Stimulated activated naive CD8-positive, alpha-beta T cell treated with anti-CD3 and anti-CD28 coated beads, Interleukin-15, amount 100 ng/mL, for 72 hours (primary cell): ENCODE results near the gene CYP2C18.
"Not testable (repeated sequence)": the region's sequence is repeated elsewhere in the genome, so short reads cannot be mapped to it uniquely, and the experiment has no call there.

ENCODE experiments used
- ATAC-seq: fragments of 150-1000 bp; cut with Tn5 transposase; 2 replicates; pipeline ENCODE4 v1.10.0; 2021; ENCODE audit warnings: mild to moderate bottlenecking, moderate library complexity
- DNase-seq, 2 donors: peaks; one replicate each; pipeline ENCODE4 v3.0.0; 2021 to 2022
- H3K27ac Mint-ChIP-seq, 2 donors: one replicate each; pipeline ENCODE4 v1.8.0; 2022; ENCODE audit warnings: mild to moderate bottlenecking in 2 of 2, mixed read lengths in 2 of 2, moderate library complexity in 2 of 2
- H3K27me3 Mint-ChIP-seq: one replicate; pipeline ENCODE4 v1.8.0; 2022; ENCODE audit warnings: mixed read lengths
- H3K4me1 Mint-ChIP-seq: one replicate; pipeline ENCODE4 v1.8.0; 2022; ENCODE audit warnings: mild to moderate bottlenecking, mixed read lengths
- H3K4me3 Mint-ChIP-seq, 2 donors: one replicate each; pipeline ENCODE4 v1.8.0; 2022; ENCODE audit warnings: mild to moderate bottlenecking in 2 of 2, mixed read lengths in 2 of 2, moderate library complexity in 1 of 2
- H3K9me3 Mint-ChIP-seq, 2 donors: one replicate each; pipeline ENCODE4 v1.8.0; 2022; ENCODE audit warnings: mixed read lengths in 2 of 2

Gene CYP2C18

DNA sequence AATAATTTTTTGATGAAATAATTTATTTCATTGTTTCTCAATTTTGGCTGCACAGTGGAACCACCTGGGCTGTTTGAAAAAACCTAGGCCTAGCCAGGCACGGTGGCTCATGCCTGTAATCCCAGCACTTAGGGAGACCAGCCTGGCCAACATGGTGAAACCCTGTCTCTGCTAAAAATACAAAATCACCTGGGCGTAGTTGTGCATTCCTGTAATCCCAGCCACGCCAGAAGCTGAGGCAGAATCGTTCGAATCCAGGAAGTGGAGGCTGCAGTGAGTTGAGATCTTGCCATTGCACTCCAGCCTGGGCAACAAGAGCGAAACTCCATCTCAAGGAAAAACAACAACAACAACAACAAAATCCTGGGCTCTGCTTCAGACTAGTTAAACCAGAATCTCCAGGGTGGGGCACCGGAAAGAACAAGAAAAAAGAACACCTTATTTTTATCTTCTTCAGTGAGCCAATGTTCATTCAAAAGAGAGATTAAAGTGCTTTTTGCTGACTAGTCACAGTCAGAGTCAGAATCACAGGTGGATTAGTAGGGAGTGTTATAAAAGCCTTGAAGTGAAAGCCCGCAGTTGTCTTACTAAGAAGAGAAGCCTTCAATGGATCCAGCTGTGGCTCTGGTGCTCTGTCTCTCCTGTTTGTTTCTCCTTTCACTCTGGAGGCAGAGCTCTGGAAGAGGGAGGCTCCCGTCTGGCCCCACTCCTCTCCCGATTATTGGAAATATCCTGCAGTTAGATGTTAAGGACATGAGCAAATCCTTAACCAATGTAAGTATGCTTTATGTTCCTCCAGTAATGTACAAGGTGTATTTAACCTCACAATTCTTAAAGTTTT lies at the start of gene CYP2C18:
CYP2C18 (plus strand) TSS at position 516 of the 841 bp plus-strand sequence; CDS start at position 607, 91 bp downstream.
- no peak within 1 kb of the TSS for H3K27ac Mint-ChIP-seq
- no peaks in the 10 kb centered on the region for H3K4me1 Mint-ChIP-seq
- ATAC-seq, result no peak

GRCh38 chr10:94638097-94638496 lies 45.4 kb upstream of the CYP2C18 start:
- H3K9me3 Mint-ChIP-seq, result peaks cover 15 to 19% of the 10 kb centered on the region in 2 donors
- not testable (repeated sequence) for DNase-seq, H3K27ac Mint-ChIP-seq, H3K27me3 Mint-ChIP-seq, ATAC-seq, H3K4me3 Mint-ChIP-seq, H3K4me1 Mint-ChIP-seq

More for the DNA sequence above, at the start of gene CYP2C18:
- DNase-seq, result no peak
- Mint-ChIP-seq H3K4me3 (no peak within 1 kb of the TSS), H3K27me3 (peaks cover 8% of the 10 kb centered on the region), H3K9me3 (peaks cover 5 to 9% of the 10 kb centered on the region in 2 donors)

DNA sequence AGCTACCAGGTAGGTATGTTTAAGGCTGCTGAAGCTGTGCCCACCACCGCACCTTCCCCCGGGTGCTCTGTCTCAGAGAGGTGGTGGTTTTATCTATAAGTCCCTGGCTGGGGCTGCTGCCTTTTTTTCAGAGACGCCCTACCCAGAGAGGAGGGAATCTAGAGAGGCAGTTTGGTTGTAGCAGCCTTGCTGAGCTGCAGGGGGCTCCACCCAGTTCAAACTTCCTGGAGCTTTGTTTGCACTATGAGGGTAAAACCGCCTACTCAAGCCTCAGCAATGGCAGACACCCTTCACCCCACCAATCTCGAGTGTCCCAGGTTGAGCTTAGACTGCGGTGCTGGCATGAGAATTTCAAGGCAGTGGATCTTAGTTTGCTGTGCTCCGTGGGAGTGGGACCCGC lies 43.6 kb upstream of the CYP2C18 start:
- Mint-ChIP-seq H3K27ac (no peak overlapping the region), H3K27me3 (no peaks in the 10 kb centered on the region), H3K4me1 (no peaks in the 10 kb centered on the region), H3K9me3 (peaks cover 15 to 19% of the 10 kb centered on the region in 2 donors), H3K4me3 (no peak overlapping the region)
- ATAC-seq (no peak), DNase-seq (no peak)

GRCh38 chr10:94640562-94640961 lies 43.0 kb upstream of the CYP2C18 start:
- peaks cover 15 to 19% of the 10 kb centered on the region in 2 donors for H3K9me3 Mint-ChIP-seq
- H3K27ac Mint-ChIP-seq, result no peak overlapping the region
- H3K4me3 Mint-ChIP-seq, result no peak overlapping the region
- ATAC-seq, result no peak
- no peaks in the 10 kb centered on the region for H3K27me3 Mint-ChIP-seq
- no peaks in the 10 kb centered on the region for H3K4me1 Mint-ChIP-seq
- DNase-seq, result no peak

- Mint-ChIP-seq H3K4me1 (no peaks in the 10 kb centered on the region), H3K27ac (no peak overlapping the region), H3K9me3 (peaks cover 15 to 19% of the 10 kb centered on the region in 2 donors), H3K27me3 (no peaks in the 10 kb centered on the region), H3K4me3 (no peak overlapping the region)
- DNase-seq, result no peak
- no peak for ATAC-seq
These were observed 42.0 kb upstream of the CYP2C18 start for GRCh38 chr10:94641480-94641879.

- ATAC-seq (no peak), DNase-seq (no peak)
- Mint-ChIP-seq H3K27me3 (no peaks in the 10 kb centered on the region), H3K4me1 (no peaks in the 10 kb centered on the region), H3K4me3 (no peak overlapping the region), H3K9me3 (no peaks in the 10 kb centered on the region), H3K27ac (no peak overlapping the region)
These were observed 39.2 kb upstream of the CYP2C18 start for GRCh38 chr10:94644352-94644751.

DNA sequence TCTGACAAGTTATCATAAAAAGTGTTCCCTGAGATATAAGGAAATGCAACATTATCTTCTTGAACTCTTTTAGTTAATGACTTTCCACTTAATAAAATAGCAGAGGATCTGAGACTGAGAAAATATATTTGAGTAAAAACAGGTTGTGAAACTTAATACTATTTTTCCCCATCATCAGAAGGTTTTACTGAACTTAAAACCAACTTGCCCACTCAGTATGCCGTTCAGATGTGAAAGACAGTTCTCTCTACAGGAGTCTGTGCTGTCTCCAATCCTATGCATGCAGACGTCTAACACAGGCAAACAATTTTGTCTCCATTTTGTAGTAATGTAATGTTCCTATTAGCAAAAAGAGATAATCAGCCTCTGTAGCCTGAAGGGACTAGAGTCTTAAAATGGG lies 38.2 kb upstream of the CYP2C18 start:
- ATAC-seq (no peak), DNase-seq (no peak)
- H3K9me3 Mint-ChIP-seq, result no peaks in the 10 kb centered on the region
- H3K27me3 Mint-ChIP-seq, result no peaks in the 10 kb centered on the region
- H3K4me3 Mint-ChIP-seq, result no peak overlapping the region
- H3K4me1 Mint-ChIP-seq, result no peaks in the 10 kb centered on the region
- H3K27ac Mint-ChIP-seq, result no peak overlapping the region

DNA sequence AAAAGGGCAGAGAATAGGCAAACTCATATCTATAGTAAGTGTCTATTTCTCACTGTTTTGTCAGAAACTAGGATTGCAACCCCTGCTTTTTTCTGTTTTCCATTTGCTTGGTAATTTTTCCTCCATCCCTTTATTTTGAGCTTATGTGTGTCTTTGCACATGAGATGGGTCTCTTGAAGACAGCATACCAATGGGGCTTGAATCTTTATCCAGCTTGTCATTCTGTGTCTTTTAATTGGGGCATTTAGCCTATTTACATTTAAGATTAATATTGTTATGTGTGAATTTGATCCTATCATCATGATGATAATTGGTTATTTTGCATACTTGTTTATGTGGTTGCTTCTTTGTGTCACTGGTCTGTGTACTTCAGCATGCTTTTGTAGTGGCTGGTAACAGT lies 28.3 kb upstream of the CYP2C18 start:
- ATAC-seq, DNase-seq, H3K27ac Mint-ChIP-seq, H3K4me1 Mint-ChIP-seq, H3K27me3 Mint-ChIP-seq, H3K4me3 Mint-ChIP-seq: not testable (repeated sequence)
- peaks cover 7 to 26% of the 10 kb centered on the region in 2 donors for H3K9me3 Mint-ChIP-seq

DNA sequence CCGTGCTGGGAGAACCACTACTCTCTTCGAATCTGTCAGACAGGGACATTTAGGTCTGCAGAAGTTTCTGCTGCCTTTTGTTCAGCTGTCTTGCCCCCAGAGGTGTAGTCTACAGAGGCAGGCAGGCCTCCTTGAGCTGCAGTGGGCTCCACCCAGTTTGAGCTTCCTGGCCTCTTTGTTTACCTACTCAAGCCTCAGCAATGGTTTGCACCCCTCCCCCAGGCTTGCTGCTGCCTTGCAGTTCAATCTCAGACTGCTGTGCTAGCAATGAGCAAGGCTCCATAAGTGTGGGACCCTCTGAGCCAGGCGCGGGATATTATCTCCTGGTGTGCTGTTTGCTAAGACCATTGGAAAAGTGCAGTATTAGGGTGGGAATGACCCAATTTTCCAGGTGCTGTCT lies 20.5 kb upstream of the CYP2C18 start:
- not testable (repeated sequence) for H3K27me3 Mint-ChIP-seq, H3K4me3 Mint-ChIP-seq, ATAC-seq, H3K27ac Mint-ChIP-seq, H3K4me1 Mint-ChIP-seq, DNase-seq
- peaks cover 4 to 16% of the 10 kb centered on the region in 2 donors for H3K9me3 Mint-ChIP-seq

GRCh38 chr10:94666391-94667102 lies 17.0 kb upstream of the CYP2C18 start:
- ATAC-seq (no peak), DNase-seq (no peak)
- H3K9me3 Mint-ChIP-seq, result peaks cover 4 to 15% of the 10 kb centered on the region in 2 donors
- no peak overlapping the region for H3K27ac Mint-ChIP-seq
- H3K27me3 Mint-ChIP-seq, result no peaks in the 10 kb centered on the region
- H3K4me1 Mint-ChIP-seq, result no peaks in the 10 kb centered on the region
- no peak overlapping the region for H3K4me3 Mint-ChIP-seq

GRCh38 chr10:94673614-94674321 lies 9.8 kb upstream of the CYP2C18 start:
- DNase-seq, result no peak
- H3K4me3 Mint-ChIP-seq, result no peak overlapping the region
- H3K9me3 Mint-ChIP-seq, result peaks cover 0 to 2% of the 10 kb centered on the region in 2 donors
- ATAC-seq, result no peak
- no peaks in the 10 kb centered on the region for H3K4me1 Mint-ChIP-seq
- H3K27me3 Mint-ChIP-seq, result peaks cover 8% of the 10 kb centered on the region
- H3K27ac Mint-ChIP-seq, result no peak overlapping the region

DNA sequence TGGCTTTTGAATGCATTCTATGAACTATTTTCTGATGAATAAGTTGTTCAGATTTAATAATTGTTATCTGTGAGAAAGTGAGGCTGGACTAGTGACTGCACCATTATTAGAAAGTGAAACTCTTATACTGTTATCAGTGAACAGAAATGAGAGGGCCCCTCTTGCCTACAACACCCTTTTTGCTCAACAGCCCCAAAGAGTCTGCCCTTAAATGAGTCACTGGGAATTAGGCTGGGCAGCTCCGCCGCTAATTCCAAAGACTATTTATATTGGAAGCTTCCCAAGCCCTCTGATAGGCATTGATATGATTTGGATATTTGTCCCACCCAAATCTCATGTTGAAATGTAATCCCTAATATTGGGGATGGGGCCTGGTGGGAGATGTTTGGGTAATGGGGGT lies 7.0 kb upstream of the CYP2C18 start:
- Mint-ChIP-seq H3K4me1 (no peaks in the 10 kb centered on the region), H3K27me3 (peaks cover 8% of the 10 kb centered on the region), H3K4me3 (no peak overlapping the region), H3K9me3 (no peaks in the 10 kb centered on the region), H3K27ac (no peak overlapping the region)
- no peak for ATAC-seq
- no peak for DNase-seq

DNA sequence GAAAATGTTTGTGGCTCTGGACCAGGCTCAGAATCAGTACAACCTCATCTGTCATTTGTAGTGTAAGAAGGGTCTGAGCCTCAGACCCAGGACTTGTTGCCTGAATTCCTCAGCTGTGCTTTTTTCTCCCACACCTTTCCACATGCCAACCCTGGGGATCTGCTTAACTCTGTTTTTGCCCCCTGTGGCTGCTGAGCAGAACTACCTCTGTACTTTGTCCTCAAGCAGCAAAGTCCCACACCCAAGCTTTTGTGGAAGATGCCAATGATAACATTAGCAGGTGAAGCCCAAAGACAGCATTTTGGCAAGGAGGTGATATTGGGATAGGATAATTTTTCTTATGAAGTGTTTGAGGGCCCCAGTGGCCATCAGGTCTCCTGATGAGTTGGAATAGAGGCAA lies 5.8 kb upstream of the CYP2C18 start:
- DNase-seq (no peak), ATAC-seq (no peak)
- Mint-ChIP-seq H3K27me3 (peaks cover 8% of the 10 kb centered on the region), H3K9me3 (no peaks in the 10 kb centered on the region), H3K4me1 (no peaks in the 10 kb centered on the region), H3K27ac (no peak overlapping the region), H3K4me3 (no peak overlapping the region)

DNA sequence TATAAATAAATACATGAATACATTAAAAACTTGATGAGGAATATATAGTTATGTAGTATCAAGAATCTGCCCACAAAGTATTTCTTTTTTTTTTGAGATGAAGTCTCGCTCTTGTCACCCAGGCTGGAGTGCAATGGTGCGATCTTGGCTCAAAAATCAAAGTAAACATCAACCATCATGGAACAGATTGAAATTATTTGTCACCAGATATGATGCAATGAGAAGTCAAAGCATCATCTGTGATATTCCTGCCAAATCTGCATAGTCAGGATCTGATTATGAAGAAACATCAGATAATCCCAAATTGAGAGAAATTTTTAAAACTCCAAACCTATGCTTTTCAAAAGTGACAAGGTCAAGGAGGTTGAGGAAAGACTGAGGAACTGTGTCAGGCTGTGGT lies 5.1 kb upstream of the CYP2C18 start:
- Mint-ChIP-seq H3K27ac (no peak overlapping the region), H3K27me3 (peaks cover 8% of the 10 kb centered on the region), H3K4me1 (no peaks in the 10 kb centered on the region), H3K4me3 (no peak overlapping the region), H3K9me3 (no peaks in the 10 kb centered on the region)
- no peak for DNase-seq
- no peak for ATAC-seq

GRCh38 chr10:94680544-94680943 lies 3.0 kb upstream of the CYP2C18 start:
- ATAC-seq (no peak), DNase-seq (no peak)
- Mint-ChIP-seq H3K27ac (no peak overlapping the region), H3K4me3 (no peak overlapping the region), H3K4me1 (no peaks in the 10 kb centered on the region), H3K27me3 (no peaks in the 10 kb centered on the region), H3K9me3 (peaks cover 0 to 4% of the 10 kb centered on the region in 2 donors)

DNA sequence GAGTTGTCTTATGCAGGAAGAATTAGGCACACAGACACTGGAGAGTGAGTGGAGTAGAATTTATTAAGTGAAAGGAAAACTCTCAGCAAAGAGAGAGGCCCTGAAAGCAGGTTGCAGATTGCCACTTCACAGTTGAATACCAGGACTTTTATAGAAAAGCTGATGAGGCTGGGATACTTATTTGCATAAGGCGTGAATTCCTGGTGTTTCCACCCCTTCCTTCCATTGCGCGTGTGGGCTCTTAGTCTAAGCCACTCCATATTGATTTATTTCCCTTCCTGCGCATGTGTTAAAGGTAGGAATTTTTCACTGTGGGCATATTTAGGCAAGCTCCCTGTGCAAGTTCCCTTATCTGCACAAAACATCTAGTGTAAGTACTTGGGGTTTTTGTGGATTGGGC lies 893 bp upstream of the CYP2C18 start:
- H3K27ac Mint-ChIP-seq, H3K4me1 Mint-ChIP-seq, H3K9me3 Mint-ChIP-seq, H3K4me3 Mint-ChIP-seq, DNase-seq, H3K27me3 Mint-ChIP-seq, ATAC-seq: not testable (repeated sequence)
